Fibroblast of skin of left quadriceps (primary cell): Measurements from ENCODE around the gene TTC7B.

Source experiments
- DNase-seq, 2 experiments: peaks; one replicate each; pipeline ENCODE4 v3.0.0-alpha.2; 2013; ENCODE audit warnings: low read depth in 2 of 2

The TTC7B gene

GRCh38 chr14:90619911-90620310, 196.3 kb downstream of the TTC7B start:
- no peak for DNase-seq

- no peak for DNase-seq
Measured at GRCh38 chr14:90617961-90618360, 198.3 kb downstream of the TTC7B start.

- DNase-seq = no peak
Measured at GRCh38 chr14:90616881-90617280, 199.3 kb downstream of the TTC7B start.

- DNase-seq = no peak
Measured at GRCh38 chr14:90616313-90616712, 199.9 kb downstream of the TTC7B start.

- DNase-seq = no peak
Measured at GRCh38 chr14:90615517-90616060, 200.6 kb downstream of the TTC7B start.

- no peak for DNase-seq
Measured at GRCh38 chr14:90614696-90615516, 201.3 kb downstream of the TTC7B start.

GRCh38 chr14:90613997-90614396, 202.2 kb downstream of the TTC7B start:
- DNase-seq = no peak

- no peak for DNase-seq
Measured at GRCh38 chr14:90613453-90613852, 202.8 kb downstream of the TTC7B start.

- no peak for DNase-seq
Measured at GRCh38 chr14:90612801-90613200, 203.4 kb downstream of the TTC7B start.

- DNase-seq = no peak
Measured at GRCh38 chr14:90611936-90612335, 204.3 kb downstream of the TTC7B start.

- no peak for DNase-seq
Measured at GRCh38 chr14:90611501-90611900, 204.7 kb downstream of the TTC7B start.

- no peak for DNase-seq
Measured at GRCh38 chr14:90610346-90611040, 205.7 kb downstream of the TTC7B start.

- DNase-seq = no peak
Measured at GRCh38 chr14:90609376-90609775, 206.9 kb downstream of the TTC7B start.

GRCh38 chr14:90608929-90609341, 207.3 kb downstream of the TTC7B start:
- no peak for DNase-seq

GRCh38 chr14:90608281-90608680, 207.9 kb downstream of the TTC7B start:
- no peak for DNase-seq

GRCh38 chr14:90607141-90607540, 209.1 kb downstream of the TTC7B start:
- no peak for DNase-seq

GRCh38 chr14:90606434-90606833, 209.8 kb downstream of the TTC7B start:
- no peak for DNase-seq

- no peak for DNase-seq
Measured at GRCh38 chr14:90605430-90605829, 210.8 kb downstream of the TTC7B start.

- no peak for DNase-seq
Measured at GRCh38 chr14:90604356-90604755, 211.9 kb downstream of the TTC7B start.

GRCh38 chr14:90603841-90604240, 212.4 kb downstream of the TTC7B start:
- DNase-seq = no peak

- DNase-seq = no peak
Measured at GRCh38 chr14:90603336-90603735, 212.9 kb downstream of the TTC7B start.

- DNase-seq = no peak
Measured at GRCh38 chr14:90602088-90602687, 214.0 kb downstream of the TTC7B start.

- no peak for DNase-seq
Measured at GRCh38 chr14:90601563-90601962, 214.7 kb downstream of the TTC7B start.
